CD4-positive, alpha-beta memory T cell (primary cell): ENCODE results near the gene COL18A1. TPM values are rescaled to one million over a fixed set of nuclear protein-coding genes. Genes with fewer than 3 reads are reported as not detected.
A peak's percentile ranks its signal among the peaks of the same experiment; 100 is the strongest.

Experiments
- CTCF ChIA-PET: fragments of 350-600 bp; sonication (Branson Sonifier 250); formaldehyde crosslinking; loops from one replicate; lab custom pipeline; 2021; ENCODE audit warnings: inconsistent platforms; ENCODE audit not compliant: partially characterized antibody; lab: Charles Lee
- POLR2A ChIA-PET: fragments of 350-600 bp; sonication (Branson Sonifier 250); formaldehyde crosslinking; loops from one replicate; lab custom pipeline; 2021; ENCODE audit not compliant: partially characterized antibody; lab: Charles Lee
- DNase-seq, 5 donors: peaks; one replicate each; pipeline versions ENCODE4 v3.0.0 to v3.0.0-alpha.2; 2020 to 2022; ENCODE audit warnings: mixed read lengths in 1 of 5
- H3K27ac ChIP-seq: one replicate; pipeline ENCODE4 v1.7.0; 2013; ENCODE audit warnings: low read depth, low read length
- H3K27me3 ChIP-seq: 2 replicates; pipeline ENCODE4 v1.7.0; 2013; ENCODE audit warnings: mild to moderate bottlenecking, low read length, moderate library complexity; ENCODE audit not compliant: insufficient read depth
- H3K36me3 ChIP-seq: 2 replicates; pipeline ENCODE4 v1.7.0; 2013; ENCODE audit warnings: mild to moderate bottlenecking, low read length, moderate library complexity; ENCODE audit not compliant: insufficient read depth
- H3K4me1 ChIP-seq: 2 replicates; pipeline ENCODE4 v1.7.0; 2013; ENCODE audit warnings: mild to moderate bottlenecking, low read length, moderate library complexity; ENCODE audit not compliant: insufficient read depth
- H3K4me3 ChIP-seq, 2 donors: one replicate each; pipeline ENCODE4 v1.7.0; 2013; ENCODE audit warnings: low read length in 2 of 2, mild to moderate bottlenecking in 1 of 2
- H3K9me3 ChIP-seq, 2 donors: one replicate each; pipeline ENCODE4 v1.7.0; 2013; ENCODE audit warnings: low read length in 2 of 2, control low read depth in 1 of 2; ENCODE audit not compliant: control insufficient read depth in 1 of 2
- H3K27ac Mint-ChIP-seq, 7 donors: one replicate each; pipeline ENCODE4 v1.8.0; 2020 to 2021; ENCODE audit warnings: mixed read lengths in 7 of 7, mild to moderate bottlenecking in 6 of 7, inconsistent platforms in 3 of 7, moderate library complexity in 3 of 7
- H3K27me3 Mint-ChIP-seq, 2 donors: one replicate each; pipeline ENCODE4 v1.8.0; 2020 to 2021; ENCODE audit warnings: mixed read lengths in 2 of 2
- H3K36me3 Mint-ChIP-seq, 2 donors: one replicate each; pipeline ENCODE4 v1.8.0; 2020 to 2021; ENCODE audit warnings: mixed read lengths in 2 of 2, inconsistent platforms in 1 of 2, mild to moderate bottlenecking in 1 of 2
- H3K4me1 Mint-ChIP-seq, 4 donors: one replicate each; pipeline ENCODE4 v1.8.0; 2020 to 2021; ENCODE audit warnings: mixed read lengths in 4 of 4, mild to moderate bottlenecking in 1 of 4
- H3K4me3 Mint-ChIP-seq, 8 donors: one replicate each; pipeline ENCODE4 v1.8.0; 2020 to 2021; ENCODE audit warnings: mixed read lengths in 8 of 8, mild to moderate bottlenecking in 7 of 8, moderate library complexity in 6 of 8, inconsistent platforms in 3 of 8
- H3K9me3 Mint-ChIP-seq, 8 donors: one replicate each; pipeline ENCODE4 v1.8.0; 2020 to 2021; ENCODE audit warnings: mixed read lengths in 8 of 8, mild to moderate bottlenecking in 5 of 8, inconsistent platforms in 3 of 8, moderate library complexity in 1 of 8
- intact Hi-C: fragments of 100-400 bp; cut with micrococcal nuclease; formaldehyde crosslinking; loops from one replicate; pipeline ENCODE4 v1.15.1; 2023
- polyA plus RNA-seq, 2 donors: library from polyadenylated mRNA; unstranded; fragments of 300-500 nt; fragmentation: Illumina TruSeq; gene quantifications; one replicate each; pipeline ENCODE4 v1.2.3, GENCODE V29; 2021
- total RNA-seq, 2 experiments: library from RNA; stranded (reverse); gene quantifications; one replicate each; pipeline ENCODE4 v1.2.3, GENCODE V29; 2021

Gene COL18A1
- total and polyA plus RNA-seq, 4 experiments from 2014 or later, result 0.43 to 4.5 (median 3.8) TPM

- Histone ChIP-seq H3K27me3 (peaks cover 26% of the 10 kb centered on the region), H3K9me3 (no peaks in the 10 kb centered on the region), H3K4me3 (no peak overlapping the region), H3K27ac (no peak overlapping the region), H3K4me1 (peaks cover 11% of the 10 kb centered on the region), H3K36me3 (no peaks in the 10 kb centered on the region)
- intact Hi-C loops, result no loop called here
- Mint-ChIP-seq H3K36me3 (peaks cover 1 to 7% of the 10 kb centered on the region in 2 donors), H3K4me1 (peaks cover 6 to 20% (median 14%) of the 10 kb centered on the region in 4 donors), H3K27me3 (peaks cover 54% of the 10 kb centered on the region in 2 donors), H3K27ac (peak overlapping the region in 1 of 7 donors; percentile 31), H3K9me3 (peaks cover 0 to 14% (median 9%) of the 10 kb centered on the region in 8 donors), H3K4me3 (peak overlapping the region; percentile 75 to 88 (median 83))
- DNase-seq, result peak in 1 of 5 donors; percentile 10
- ChIA-PET POLR2A (no interaction called here), CTCF (no interaction called here)
These were observed 888 bp upstream of the COL18A1 start for GRCh38 chr21:45403825-45404729.

DNA sequence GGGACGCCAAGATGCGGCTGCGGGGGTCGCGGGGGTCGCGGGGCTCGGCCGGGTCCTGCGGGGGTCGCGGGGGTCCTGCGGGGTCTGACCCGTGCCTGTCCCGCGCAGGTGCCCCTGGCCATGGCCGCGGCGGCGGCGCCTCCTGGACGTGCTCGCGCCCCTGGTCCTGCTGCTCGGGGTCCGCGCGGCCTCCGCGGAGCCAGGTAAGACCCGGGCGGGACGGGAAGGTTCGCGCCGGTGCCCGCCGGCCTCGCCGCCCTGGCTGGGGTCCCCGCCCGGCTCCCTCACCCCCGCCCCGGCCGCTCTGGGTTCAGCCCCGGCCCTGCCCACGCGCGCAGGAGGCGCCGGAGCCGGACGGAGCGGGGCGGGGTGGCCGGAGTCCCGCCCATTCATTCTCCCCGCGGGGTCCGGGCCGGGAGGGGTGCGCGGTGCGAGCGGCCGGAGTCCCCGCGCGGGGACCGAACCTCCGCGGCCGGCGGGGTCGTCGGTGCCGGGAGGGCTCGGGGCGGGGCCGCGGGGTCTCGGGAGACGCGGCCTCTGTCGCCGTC, 380 bp downstream of the COL18A1 start:
- peaks cover 6 to 20% (median 14%) of the 10 kb centered on the region in 4 donors for H3K4me1 Mint-ChIP-seq
- no peaks in the 10 kb centered on the region for H3K9me3 ChIP-seq
- POLR2A ChIA-PET, result no interaction called here
- CTCF ChIA-PET, result no interaction called here
- no peak overlapping the region for H3K4me3 Mint-ChIP-seq
- H3K36me3 Mint-ChIP-seq, result peaks cover 1 to 7% of the 10 kb centered on the region in 2 donors
- H3K4me1 ChIP-seq, result peaks cover 11% of the 10 kb centered on the region
- H3K27ac ChIP-seq, result no peak overlapping the region
- peaks cover 0 to 14% (median 9%) of the 10 kb centered on the region in 8 donors for H3K9me3 Mint-ChIP-seq
- intact Hi-C loops, result no loop called here
- H3K27me3 Mint-ChIP-seq, result peaks cover 46 to 52% of the 10 kb centered on the region in 2 donors
- H3K27me3 ChIP-seq, result peaks cover 26% of the 10 kb centered on the region
- no peak overlapping the region for H3K27ac Mint-ChIP-seq
- peak in 2 of 5 donors; percentile 4 to 7 for DNase-seq
- H3K4me3 ChIP-seq, result no peak overlapping the region
- no peaks in the 10 kb centered on the region for H3K36me3 ChIP-seq

DNA sequence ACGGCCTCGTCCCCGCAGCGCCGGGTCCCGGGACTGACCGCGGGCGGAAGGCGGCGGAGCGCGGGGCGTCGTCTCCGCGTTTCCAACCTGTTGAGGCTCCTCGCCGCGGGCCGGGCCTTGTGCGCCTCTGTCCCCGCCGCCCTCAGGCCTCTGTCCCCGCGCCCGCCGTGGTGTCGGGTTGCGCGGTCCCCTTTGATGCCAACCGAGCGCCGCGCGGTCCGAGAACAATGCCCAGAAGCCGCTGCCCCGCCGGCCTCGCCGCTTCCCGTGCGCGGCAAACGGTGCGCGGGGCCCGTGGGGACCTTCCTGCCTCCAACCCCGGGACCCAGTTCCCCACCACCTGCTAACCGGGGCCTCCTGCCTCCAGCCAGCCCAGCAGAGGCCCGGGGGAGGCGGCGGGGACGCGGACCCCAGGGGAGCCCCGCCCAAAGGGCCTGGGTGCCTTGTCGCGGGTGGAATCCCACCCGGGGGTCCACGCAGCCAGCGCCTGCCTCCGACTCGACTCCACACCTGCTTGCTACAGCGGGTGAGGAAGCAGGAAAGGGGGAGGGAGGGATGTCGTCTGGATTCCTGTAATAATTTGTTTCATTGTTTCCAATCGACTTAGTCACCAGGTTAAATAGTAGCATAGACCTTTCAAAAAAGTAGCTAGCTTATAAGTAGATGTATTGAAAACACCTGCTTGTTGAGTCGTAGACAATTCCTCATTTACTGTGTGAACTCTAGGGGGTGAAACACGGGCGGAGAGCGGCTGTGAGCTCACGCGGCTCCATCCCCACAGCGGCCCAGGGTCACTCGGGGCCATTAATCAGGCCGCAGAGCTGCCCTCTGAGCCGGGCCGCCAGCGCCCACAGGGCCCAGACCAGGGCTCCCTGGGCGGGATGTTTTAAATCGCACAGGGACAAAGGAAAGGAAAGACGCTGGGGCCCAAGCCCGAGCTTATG, 1.1 kb downstream of the COL18A1 start:
- Mint-ChIP-seq H3K36me3 (peaks cover 1 to 5% of the 10 kb centered on the region in 2 donors), H3K9me3 (peaks cover 0 to 13% (median 7%) of the 10 kb centered on the region in 8 donors), H3K27ac (no peak overlapping the region), H3K27me3 (peaks cover 45 to 51% of the 10 kb centered on the region in 2 donors), H3K4me1 (peaks cover 6 to 20% (median 14%) of the 10 kb centered on the region in 4 donors), H3K4me3 (peak overlapping the region; percentile 40 to 79 (median 59))
- Histone ChIP-seq H3K36me3 (no peaks in the 10 kb centered on the region), H3K4me1 (peaks cover 11% of the 10 kb centered on the region), H3K4me3 (no peak overlapping the region), H3K27ac (no peak overlapping the region), H3K9me3 (no peaks in the 10 kb centered on the region), H3K27me3 (peaks cover 26% of the 10 kb centered on the region)
- intact Hi-C loops, result no loop called here
- ChIA-PET CTCF (no interaction called here), POLR2A (no interaction called here)
- peak in 1 of 5 donors; percentile 9 for DNase-seq

DNA sequence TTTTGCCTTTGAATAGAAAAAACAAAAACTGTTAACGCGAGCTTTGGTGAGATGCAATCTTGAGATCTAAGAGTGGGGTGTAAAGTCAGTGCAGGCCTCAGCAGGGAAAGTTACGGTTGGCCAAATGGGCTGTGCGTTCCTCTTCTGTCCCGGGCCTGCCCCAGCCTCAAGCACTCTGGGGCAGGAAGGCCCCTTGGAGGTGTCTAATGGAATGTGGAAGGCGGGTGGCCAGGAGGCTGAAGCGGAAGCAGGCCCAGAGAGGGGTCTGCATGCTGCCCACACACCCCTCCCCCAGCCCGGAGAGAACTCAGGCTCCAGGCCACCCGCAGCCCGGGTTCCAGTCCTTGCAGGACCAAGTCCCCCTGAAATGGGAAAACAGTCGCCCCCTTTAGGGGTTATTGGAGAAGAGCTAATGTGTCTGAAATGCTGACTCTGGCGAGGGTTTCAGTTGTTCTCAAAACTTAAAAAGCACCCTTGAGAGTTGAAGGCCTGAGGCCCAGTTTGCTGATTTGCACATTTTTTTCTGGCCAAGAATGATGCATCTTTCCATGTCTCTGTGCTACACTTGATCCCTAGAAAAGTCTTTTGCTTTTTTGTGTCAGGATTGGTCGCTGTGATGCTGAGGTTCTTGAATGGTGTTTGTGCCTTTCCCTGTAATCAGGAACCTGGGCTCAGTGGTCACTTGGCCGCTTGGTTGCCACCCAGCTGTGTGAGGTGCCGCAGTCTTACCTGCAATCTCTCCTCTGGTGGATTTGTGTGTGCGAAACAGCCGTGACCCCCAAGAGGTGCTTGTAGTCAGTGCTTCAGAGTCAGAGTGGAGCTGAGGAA, 2.0 kb downstream of the COL18A1 start:
- Histone ChIP-seq H3K36me3 (no peaks in the 10 kb centered on the region), H3K4me3 (no peak overlapping the region), H3K9me3 (no peaks in the 10 kb centered on the region), H3K27me3 (peaks cover 26% of the 10 kb centered on the region), H3K27ac (no peak overlapping the region), H3K4me1 (peaks cover 11% of the 10 kb centered on the region)
- DNase-seq, result peak in 1 of 5 donors; percentile 10
- Mint-ChIP-seq H3K27ac (peak overlapping the region in 1 of 7 donors; percentile 22), H3K27me3 (peaks cover 37 to 45% of the 10 kb centered on the region in 2 donors), H3K36me3 (no peaks in the 10 kb centered on the region), H3K9me3 (peaks cover 0 to 4% (median 0%) of the 10 kb centered on the region in 8 donors), H3K4me1 (peaks cover 6 to 20% (median 14%) of the 10 kb centered on the region in 4 donors), H3K4me3 (peak overlapping the region in 7 of 8 donors; percentile 6 to 79 (median 64))
- ChIA-PET CTCF (no interaction called here), POLR2A (no interaction called here)
- intact Hi-C loops, result no loop called here

GRCh38 chr21:45407629-45408247, 2.8 kb downstream of the COL18A1 start:
- H3K9me3 Mint-ChIP-seq, result peaks cover 0 to 4% (median 0%) of the 10 kb centered on the region in 8 donors
- intact Hi-C loops, result no loop called here
- peaks cover 6 to 20% (median 14%) of the 10 kb centered on the region in 4 donors for H3K4me1 Mint-ChIP-seq
- POLR2A ChIA-PET, result no interaction called here
- Histone ChIP-seq H3K4me3 (no peak overlapping the region), H3K36me3 (no peaks in the 10 kb centered on the region), H3K27ac (no peak overlapping the region), H3K27me3 (peaks cover 26% of the 10 kb centered on the region), H3K9me3 (no peaks in the 10 kb centered on the region), H3K4me1 (peaks cover 11% of the 10 kb centered on the region)
- H3K36me3 Mint-ChIP-seq, result no peaks in the 10 kb centered on the region
- no peak overlapping the region for H3K4me3 Mint-ChIP-seq
- H3K27me3 Mint-ChIP-seq, result peaks cover 32 to 38% of the 10 kb centered on the region in 2 donors
- H3K27ac Mint-ChIP-seq, result peak overlapping the region in 1 of 7 donors; percentile 41
- CTCF ChIA-PET, result no interaction called here
- DNase-seq, result peak in 1 of 5 donors; percentile 18

DNA sequence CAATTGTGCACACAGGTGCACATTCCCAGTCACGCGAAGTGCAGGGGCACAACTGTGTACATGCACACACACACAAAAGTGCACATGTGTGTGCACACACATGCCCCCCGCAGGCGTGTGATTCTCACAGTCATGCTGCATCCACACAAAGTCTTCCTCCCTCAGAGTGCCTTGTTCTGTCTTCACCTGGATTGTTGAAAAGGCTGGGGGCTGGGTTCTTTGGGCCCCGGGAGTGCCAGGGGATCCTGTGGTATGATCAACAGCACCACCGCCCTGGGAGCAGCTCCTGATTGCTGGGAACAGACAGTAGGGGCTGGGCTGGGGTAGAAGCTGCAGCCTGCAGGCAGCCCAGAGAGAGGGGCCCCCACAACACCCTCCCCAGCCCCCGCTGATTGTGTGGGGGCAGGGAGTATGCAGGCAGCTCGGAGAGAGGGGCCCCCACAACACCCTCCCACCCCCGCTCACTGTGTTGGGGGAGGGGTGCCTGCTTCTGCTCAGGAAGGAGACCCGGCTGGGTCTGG, 3.4 kb downstream of the COL18A1 start:
- H3K4me1 ChIP-seq, result peaks cover 11% of the 10 kb centered on the region
- ChIA-PET POLR2A (no interaction called here), CTCF (no interaction called here)
- Mint-ChIP-seq H3K27me3 (peaks cover 28 to 33% of the 10 kb centered on the region in 2 donors), H3K4me3 (no peak overlapping the region), H3K36me3 (no peaks in the 10 kb centered on the region), H3K27ac (no peak overlapping the region), H3K9me3 (peaks cover 0 to 4% (median 0%) of the 10 kb centered on the region in 8 donors), H3K4me1 (peaks cover 6 to 19% (median 12%) of the 10 kb centered on the region in 4 donors)
- intact Hi-C loops, result no loop called here
- peaks cover 26% of the 10 kb centered on the region for H3K27me3 ChIP-seq
- DNase-seq, result no peak
- H3K27ac ChIP-seq, result no peak overlapping the region
- no peak overlapping the region for H3K4me3 ChIP-seq
- no peaks in the 10 kb centered on the region for H3K9me3 ChIP-seq
- no peaks in the 10 kb centered on the region for H3K36me3 ChIP-seq
